ENCODE measurements around the gene EFNA5. TPM values are rescaled to one million over a fixed set of nuclear protein-coding genes. Genes with fewer than 3 reads are reported as not detected.

The EFNA5 gene
- total RNA-seq, 1 donor from 2014 or later: 8.2 TPM

GRCh38 chr5:107401470-107402122 lies 269.1 kb downstream of the EFNA5 start:
- DNase-seq (ENCODE audit: low read depth): no peak

- no peak for DNase-seq (ENCODE audit: low read depth)
Measured at GRCh38 chr5:107400328-107400727, 270.4 kb downstream of the EFNA5 start.

DNA sequence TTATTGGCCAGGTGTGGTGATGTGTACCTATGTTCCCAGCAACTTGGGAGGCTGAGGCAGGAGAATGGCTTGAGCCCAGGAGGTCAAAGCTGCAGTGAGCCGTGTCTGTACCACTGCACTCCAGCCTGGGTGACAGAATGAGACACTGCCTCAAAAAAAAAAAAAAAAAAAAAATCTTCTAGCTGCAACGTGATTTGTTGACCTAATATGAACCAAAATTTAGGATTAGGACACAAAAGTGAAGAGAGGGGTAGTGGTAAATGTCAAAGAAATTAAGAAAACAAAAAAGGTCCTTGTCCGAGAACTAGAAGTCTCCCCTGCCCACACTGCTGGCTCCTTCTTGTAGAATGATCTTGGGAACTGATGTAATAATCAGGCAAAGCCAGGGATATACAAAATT lies 272.0 kb downstream of the EFNA5 start:
- no peak for DNase-seq (ENCODE audit: low read depth)

- no peak for DNase-seq (ENCODE audit: low read depth)
Measured at GRCh38 chr5:107396351-107396690, 274.4 kb downstream of the EFNA5 start.

- DNase-seq (ENCODE audit: low read depth): no peak
Measured at GRCh38 chr5:107395632-107396350, 274.9 kb downstream of the EFNA5 start.

DNA sequence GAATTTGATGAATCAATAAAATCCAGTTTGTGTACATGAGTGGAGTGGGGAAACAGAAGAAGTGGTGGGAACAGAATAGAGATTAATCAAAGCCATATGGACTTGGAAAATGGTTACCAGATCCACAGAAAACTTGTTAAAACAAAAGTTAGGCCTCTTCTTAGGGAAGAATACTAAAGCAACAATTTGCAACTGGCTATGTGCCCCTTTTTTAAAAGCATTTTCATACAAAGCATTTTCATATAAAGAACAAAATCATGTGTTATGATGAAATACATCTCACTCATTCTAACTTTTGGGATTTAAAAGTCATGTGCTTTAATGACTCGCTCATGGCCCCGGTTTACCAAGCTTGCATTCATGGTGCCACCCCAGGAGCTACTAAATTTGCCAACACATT lies 276.9 kb downstream of the EFNA5 start:
- DNase-seq (ENCODE audit: low read depth): no peak

DNA sequence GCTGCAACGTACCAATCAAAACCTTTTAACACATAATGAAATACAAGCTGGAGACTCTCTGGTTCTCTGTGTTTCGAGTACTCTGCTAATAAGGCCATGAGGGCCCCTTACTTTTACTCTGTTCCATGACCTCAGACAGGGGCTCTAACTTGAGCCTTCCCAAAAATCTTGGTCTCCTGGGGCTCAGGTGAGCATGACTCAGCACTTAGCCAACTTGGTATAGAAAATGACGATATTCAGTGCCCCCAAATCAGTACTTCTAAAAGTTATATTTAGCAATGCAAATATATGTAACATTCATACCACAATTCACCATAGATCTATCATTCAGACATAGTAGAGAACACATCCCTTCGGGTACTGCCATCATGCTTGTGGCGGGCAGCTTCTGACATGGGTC lies 278.9 kb downstream of the EFNA5 start:
- DNase-seq (ENCODE audit: low read depth): no peak

- DNase-seq (ENCODE audit: low read depth): no peak
Measured at GRCh38 chr5:107389775-107390148, 281.0 kb downstream of the EFNA5 start.

- peak; percentile 78 for DNase-seq (ENCODE audit: low read depth)
Measured at GRCh38 chr5:107389130-107389774, 281.5 kb downstream of the EFNA5 start.

- peak; percentile 80 for DNase-seq (ENCODE audit: low read depth)
Measured at GRCh38 chr5:107388141-107388861, 282.4 kb downstream of the EFNA5 start.

DNA sequence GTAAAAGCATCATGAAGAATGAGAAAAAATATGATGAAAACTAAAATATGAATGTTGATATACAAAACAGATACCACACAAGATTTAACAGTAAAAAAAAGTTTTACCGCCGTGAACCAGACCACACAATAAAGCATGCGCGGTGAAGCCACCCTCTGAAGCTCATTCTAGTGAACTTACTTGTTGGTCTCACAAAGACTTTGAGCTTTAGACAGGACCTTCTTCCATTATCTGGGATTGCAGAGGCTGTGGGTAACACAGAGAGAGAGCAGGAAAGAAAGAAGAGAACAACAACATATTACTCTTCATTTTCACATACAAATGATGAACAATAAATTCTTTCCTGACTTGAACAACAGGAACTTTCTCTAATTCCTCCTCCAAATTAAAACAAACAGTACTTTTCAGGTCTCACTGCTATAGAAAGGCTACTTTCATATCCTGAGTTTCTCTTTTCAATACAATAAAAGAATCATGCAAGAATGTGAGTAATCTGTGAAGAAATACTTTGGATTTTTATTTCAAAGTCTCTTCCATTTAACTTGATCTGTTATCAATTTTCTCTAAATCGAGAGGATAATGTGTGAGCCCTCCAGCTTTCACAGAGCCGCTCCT lies 283.1 kb downstream of the EFNA5 start:
- DNase-seq (ENCODE audit: low read depth): no peak

- no peak for DNase-seq (ENCODE audit: low read depth)
Measured at GRCh38 chr5:107385708-107386107, 285.0 kb downstream of the EFNA5 start.

DNA sequence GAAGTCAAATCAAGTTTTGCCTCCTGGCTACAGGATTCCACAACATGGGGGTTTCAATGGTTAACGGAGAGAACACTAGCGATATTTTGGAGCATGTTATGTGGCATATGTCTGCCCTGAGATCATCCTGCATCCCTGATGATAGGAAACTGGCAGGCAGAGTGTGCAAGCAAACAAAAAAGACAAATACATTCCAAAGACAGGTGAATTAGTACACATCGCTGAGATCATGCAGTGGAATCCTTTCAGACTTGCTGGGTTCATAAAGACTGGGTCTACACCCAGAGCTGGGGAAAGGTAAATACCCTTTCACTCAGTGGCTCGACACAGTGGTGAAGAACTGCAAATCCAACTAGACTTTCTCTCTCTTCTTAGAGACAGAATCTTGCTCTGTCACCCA lies 286.5 kb downstream of the EFNA5 start:
- no peak for DNase-seq (ENCODE audit: low read depth)

GRCh38 chr5:107383414-107383813 lies 287.3 kb downstream of the EFNA5 start:
- no peak for DNase-seq (ENCODE audit: low read depth)

GRCh38 chr5:107381189-107381856 lies 289.4 kb downstream of the EFNA5 start:
- DNase-seq (ENCODE audit: low read depth): peak; percentile 90

DNA sequence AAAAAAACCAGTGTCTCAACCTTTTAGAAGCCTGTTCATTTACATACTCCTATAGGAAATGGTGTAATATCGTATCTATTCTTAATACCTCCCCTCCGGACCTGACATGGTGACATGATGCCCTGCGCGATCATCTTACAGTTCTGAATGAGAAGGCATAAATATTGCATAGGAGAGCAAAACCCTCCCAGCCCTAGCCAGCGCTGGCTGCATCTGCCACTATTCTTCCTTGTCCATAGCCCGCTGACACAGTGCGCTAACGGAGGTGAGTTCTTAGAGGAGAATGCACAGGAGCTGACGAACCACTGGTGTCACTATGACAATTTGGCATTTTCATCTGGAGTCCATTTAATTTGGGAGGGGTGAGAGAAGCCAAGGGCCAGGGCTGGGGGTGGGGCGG lies 290.1 kb downstream of the EFNA5 start:
- DNase-seq (ENCODE audit: low read depth): no peak

DNA sequence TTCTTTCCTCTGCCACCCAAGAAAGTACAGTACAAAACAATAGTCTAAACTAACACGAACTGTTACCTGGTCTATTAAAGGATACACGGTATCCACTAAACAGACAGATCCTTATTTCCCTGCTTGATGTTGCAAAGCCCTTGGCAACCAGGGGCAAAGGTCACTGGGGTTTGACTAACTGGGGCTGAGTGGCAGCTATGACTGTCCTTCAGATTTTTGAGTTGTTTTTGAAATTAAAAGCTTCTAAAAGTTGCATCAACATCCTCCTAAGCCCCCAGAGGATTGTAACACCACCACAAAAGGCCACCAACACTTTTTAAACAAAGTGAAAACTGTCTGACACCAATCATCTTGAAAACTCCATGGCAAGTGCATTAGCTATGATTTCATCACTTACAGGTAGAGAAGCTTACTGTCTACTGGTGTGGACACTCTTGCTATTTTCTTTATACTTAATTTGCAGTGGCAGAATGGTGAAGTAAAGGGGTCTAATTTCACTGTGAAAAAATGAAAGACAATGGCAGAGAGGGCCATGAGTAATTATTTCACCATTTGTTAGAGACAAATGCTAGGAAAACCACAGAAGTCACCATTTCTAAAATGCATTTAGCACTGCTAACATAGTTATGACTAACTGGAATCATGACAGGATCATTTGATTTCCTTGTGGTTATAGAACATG lies 292.4 kb downstream of the EFNA5 start:
- DNase-seq (ENCODE audit: low read depth): peak; percentile 54

GRCh38 chr5:107377277-107377609 lies 293.5 kb downstream of the EFNA5 start:
- no peak for DNase-seq (ENCODE audit: low read depth)

DNA sequence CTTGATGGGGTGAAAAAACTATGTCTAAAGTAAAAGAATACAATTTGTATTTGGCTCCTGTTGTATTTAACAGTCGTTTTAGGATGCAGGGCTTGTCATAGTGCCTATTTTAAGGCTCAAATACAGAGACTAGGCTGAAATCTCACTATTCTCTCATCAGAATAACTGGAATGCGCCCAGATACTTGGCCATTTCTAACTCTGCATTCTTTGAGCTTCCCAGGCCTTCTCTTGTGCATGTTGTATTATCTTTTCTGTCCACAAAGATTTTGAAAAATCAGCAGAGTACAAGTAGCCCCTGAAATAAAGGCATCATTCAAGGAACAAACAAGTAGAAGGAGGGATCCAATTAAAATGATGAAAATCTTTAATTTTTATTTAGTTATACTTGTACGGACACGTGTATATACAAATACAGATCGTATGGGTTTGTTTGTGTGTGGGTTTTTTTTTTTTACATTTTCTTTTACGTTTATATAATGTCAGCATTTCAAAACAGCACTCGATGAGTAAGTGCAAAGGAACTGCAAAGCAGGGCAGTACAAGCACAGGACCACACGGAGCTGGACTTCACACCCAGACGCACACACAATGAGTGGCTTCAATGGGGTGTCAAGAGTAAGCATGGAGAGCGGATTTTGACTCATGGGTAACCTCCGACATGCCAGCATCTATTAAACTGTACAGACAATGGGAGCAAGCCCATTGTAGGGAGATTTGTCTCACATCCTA lies 294.0 kb downstream of the EFNA5 start:
- DNase-seq (ENCODE audit: low read depth): no peak
